GM18498 (cell line): ENCODE results near the gene SLC25A23.
"Not testable (repeated sequence)": the region's sequence is repeated elsewhere in the genome, so short reads cannot be mapped to it uniquely, and the experiment has no call there.

Experiments used
- ATAC-seq: cut with Tn5 transposase; IDR thresholded peaks from one replicate; pipeline ENCODE4 v1.9.1; 2021; ENCODE audit warnings: mild to moderate bottlenecking, moderate library complexity; ENCODE audit not compliant: unreplicated experiment

The SLC25A23 gene

DNA sequence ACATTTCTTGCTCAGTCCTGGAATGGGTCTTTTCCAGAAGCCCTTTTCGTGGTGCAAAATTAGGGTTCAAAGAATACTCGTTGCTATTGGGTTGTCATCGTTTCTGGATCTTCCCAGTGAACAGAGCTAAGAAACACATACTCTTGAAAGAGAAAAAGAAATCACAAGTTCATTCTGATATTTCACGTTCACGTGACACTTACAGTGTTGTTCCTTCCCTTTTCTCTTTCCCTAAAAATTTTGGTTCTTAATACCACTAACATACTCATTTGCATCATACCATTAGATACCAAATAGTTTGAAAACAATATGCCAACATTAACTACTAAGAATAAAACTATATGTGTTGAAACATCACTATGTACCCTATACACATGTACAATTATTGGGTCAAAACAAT is 53.2 kb downstream of the SLC25A23 start:
- no peak for ATAC-seq

DNA sequence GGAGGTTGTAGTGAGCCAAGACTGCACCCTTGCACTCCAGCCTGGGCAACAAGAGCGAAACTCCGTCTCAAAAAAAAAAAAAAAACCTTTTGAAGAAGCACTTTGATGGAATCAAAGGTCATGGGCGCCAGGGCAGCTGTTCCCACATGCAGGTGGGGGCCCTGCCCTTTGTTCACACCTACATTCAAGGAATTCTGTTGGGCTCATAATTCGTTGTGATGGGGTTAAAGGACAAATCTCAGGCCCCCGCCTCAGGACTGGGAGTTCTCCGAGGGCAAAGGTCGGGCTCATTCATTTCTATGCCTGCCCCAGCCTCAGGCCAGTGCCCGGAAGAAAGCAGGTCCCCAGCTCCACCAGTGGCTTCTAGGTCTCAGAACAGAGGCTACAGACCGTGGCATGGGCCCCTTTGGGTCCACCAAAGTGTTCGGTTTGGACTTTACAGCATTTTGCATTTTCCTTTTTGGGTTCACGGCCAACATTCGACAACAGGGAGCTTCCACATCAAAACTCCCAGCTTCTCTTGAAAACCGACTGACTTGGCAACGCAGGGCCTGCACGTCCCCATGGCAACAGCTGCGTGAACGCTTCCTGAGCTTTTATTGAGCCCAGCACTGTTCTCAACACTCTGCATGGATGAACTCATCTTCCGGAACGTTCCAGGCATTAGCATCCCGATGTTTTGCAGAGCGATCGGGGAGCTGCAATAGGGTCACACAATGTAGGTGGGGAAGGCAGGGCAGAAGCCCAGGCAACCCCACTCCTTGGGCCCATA is 56.6 kb downstream of the SLC25A23 start:
- no peak for ATAC-seq

DNA sequence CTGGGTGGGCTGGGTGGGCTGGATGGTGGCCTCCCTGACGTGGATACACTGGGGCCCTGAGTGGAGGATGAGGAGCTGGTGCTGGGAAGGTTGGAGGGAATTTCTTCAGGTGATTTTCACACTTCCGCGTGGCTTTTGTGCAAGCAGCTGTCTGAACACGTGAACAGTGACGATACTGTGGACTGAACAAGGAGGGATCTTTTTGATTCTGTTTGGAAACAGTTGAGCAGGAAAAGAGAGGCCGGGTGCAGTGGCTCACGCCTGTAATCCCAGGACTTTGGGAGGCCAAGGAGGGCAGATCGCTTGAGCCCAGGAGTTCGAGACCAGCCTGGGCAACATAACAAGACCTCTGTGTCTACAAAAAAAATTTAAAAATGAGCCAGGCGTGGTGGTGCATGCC is 57.5 kb downstream of the SLC25A23 start:
- ATAC-seq, result no peak

DNA sequence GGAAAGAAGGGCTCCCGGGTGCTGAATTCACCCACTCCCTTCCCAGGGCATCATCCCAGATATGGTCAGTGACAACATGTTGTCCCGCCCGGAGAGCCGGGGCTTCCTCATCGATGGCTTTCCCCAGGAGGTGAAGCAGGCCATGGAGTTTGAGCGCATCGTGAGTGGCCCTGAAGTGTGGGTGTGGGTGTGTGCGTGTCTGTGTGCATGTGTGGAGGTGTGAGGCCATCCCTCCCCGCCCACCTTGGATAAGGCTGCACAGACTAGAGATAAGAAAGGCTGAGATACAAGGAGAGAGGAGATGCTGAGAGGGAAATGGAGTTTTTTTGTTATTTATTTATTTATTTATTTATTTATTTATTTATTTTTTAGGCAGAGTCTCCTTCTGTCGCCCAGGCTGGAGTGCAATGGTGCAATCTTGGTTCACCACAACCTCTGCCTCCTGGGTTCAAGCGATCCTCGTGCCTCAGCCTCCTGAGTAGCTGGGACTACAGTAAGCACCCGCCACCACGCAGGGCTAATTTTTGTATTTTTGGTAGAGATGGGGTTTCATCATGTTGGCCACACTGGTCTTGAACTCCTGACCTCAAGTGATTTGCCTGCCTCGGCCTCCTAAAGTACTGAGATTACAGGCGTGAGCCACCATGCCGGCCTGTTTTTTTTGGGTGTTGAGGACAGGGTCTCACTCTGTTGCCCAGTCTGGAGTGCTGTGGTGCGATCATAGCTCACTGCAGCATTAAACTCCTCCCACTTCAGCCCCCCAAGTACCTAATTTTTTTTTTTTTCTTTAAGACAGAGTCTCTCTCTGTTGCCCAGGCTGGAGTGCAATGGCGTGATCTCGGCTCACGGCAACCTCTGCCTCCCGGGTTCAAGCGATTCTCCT is 59.3 kb downstream of the SLC25A23 start:
- not testable (repeated sequence) for ATAC-seq

DNA sequence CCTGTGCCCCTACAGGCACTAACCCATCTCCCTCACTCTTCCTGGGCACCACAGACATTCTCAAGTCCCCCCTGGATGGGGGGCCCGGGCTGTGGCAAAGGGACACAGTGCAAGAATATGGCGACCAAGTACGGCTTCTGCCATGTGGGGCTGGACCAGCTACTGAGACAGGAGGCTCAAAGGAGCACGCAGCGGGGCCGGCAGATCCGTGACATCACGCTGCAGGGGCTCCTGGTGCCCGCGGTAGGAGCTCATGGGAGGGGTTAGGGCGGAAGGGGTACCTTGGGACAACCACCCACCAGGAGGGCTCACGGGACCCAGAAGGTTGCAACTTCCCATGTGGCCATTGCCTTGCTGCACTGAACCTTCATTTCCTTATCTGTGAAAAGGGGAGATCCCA is 63.3 kb downstream of the SLC25A23 start:
- ATAC-seq, result no peak

DNA sequence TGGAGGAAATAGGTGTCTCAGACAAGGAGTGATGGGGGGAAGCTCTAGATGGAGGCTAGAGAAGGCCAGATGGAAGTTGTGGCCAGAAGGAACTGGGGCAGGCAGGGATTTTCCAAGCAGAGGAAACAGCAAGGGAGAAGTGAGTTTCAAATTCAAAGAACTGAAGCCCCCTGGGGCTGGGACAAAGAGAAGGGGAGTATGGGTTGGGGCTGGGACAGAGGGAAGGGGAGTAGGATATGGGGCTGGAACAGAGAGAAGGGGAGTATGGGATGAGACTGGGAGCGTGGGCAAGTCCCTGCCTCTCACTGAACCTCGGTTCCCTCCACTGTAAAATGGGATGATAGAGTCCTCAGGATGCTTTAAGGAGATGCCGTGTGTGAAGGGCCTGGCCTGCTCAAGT is 64.8 kb downstream of the SLC25A23 start:
- ATAC-seq, result no peak

DNA sequence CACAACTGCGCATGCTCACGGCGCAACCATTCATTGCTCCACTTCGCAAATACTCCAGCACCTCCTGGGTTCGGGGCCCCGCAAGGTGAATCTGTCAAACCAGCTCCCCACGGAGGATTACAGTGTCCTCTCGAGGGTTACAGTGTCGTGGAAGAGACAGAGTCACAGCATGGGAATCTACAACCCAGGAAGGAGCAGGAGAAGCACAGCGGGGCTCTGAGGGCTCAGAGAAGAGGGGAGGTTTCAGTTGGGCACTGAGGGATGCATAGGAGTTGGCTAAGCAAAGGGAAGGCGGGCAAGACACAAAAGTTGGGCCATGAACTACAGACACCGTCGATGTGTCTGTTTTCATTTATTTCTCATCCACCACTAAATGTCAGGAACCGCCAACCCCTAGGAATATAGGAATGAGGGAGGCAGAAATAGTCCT is 65.6 kb downstream of the SLC25A23 start:
- ATAC-seq, result no peak

DNA sequence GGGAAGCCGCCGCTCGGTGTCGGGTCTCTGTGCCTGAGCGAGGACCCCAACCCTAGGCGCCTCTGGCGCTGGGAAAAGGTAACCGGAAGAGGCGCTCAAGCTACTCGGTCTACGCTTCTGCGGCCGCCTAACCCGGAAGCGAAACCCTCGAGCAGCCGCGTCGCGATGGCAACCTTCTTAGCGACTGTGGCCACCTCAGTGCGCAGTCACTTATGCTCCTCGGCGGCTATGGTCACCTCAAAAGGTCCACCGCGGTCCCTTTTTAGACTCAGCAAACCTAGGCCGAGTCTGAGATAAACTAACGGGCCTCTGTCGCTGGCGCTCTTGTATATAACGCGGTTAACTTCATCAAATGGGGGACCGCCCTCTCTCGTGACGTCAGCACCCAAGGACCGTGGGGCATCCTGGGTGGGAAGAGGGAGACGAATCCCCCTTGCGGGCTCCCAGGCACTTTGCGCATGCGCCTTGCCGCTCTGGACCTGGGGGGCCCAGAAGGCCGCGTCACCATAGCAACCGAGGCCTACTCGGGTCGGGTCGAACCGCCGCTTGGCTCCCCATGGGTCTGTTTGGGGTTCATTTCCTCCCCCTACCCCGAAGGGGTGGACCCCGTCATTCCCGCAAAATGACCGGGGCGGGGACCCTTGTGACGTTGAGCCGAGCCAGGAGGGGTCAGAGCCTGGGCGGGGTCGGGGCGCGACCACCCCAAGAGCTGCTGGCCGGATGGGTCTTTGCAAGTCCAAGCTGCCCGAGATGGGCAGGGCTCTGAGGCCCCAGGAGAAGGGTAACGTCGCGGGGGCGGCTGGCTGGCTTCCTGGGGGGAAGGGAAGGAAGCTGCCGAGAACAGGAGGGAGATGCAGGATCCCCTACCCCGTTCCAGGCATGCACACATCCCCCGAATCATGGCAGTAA is 66.3 kb downstream of the SLC25A23 start, which contains the start of gene GTF2F1:
GTF2F1 (minus strand) TSS at position 91 of the 909 bp plus-strand sequence. CDS start 169 bp downstream, outside the sequence.
- ATAC-seq, result peak; percentile 86

DNA sequence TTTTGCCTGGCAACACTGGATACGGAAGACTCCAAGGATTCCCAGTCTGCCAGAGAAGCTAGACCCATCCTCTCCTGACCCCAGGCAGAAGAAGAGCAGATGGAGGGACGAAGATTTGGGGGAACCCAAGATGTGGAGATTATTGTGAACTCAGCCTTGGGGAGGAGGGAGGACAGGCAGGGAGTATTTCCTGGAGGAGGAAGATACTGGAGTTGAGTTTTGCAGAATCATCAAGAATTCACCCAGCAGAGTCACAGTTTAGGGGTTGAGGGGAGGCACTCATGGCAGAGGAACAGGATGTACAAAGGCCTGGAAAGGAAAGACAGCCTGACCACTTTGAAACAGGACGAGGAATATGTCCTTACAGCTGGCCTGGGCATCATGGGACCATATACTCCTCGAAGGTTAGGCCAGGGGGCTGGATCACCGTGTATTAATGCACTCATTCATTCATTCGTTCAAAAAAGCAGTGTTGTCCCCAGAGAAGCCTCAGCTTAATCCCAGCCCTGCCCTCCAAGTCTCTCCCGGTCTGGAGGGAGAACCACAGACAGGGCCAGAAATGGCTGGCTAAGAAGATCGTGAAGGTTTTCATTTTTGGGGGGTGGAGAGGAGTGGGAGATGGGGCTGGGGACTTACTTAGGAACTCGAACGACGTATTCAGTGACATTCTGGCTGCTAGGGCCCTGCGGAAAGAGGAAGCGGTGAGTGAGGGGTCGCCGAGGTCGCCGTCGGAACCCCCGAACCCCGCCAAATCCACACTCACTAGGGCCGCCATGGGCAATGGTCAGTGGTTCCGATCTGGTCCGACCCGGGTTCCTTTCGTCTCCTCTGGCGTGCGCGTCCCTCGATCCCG is 67.1 kb downstream of the SLC25A23 start:
- no peak for ATAC-seq
